Measurements from ENCODE around the gene USP46.

Gene USP46

DNA sequence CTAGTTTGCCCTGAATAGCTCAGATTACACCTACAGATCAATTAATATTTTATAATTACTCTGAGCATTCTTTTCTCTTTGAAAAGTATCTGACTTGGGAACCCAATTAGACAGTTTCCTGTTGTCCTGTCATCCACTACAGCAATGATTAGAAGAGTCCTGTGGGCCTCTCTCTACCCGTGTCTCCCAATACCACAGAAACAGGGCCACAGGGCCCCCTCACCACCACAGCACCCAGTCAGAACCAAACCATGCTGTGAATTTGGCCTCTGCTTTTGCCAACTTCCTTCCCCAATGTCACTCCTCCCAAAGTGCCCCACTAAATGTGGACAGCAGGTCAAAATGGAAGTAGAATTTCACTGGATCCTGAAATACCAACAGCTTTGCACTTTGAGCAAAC lies 10.3 kb downstream of the USP46 start:
- Histone ChIP-seq H3K36me3 (ENCODE audit: insufficient read depth, low read length) (no peaks in the 10 kb centered on the region), H3K4me1 (ENCODE audit: insufficient read depth, low read length, poor library complexity, severe bottlenecking) (peaks cover 8% of the 10 kb centered on the region), H3K9me3 (ENCODE audit: insufficient read depth, low read depth, low read length) (no peaks in the 10 kb centered on the region), H3K4me2 (ENCODE audit: low read depth, low read length, poor library complexity, severe bottlenecking) (no peak overlapping the region), H3F3A (ENCODE audit: low read depth) (no peaks in the 10 kb centered on the region), H3K9me2 (replicated peaks; ENCODE audit: low read depth, low read length) (no peaks in the 10 kb centered on the region), H4K20me1 (ENCODE audit: insufficient read depth, low read length, poor library complexity, severe bottlenecking) (no peaks in the 10 kb centered on the region), H3K9ac (ENCODE audit: low read depth, low read length, poor library complexity, severe bottlenecking) (no peak overlapping the region), H3K4me3 (ENCODE audit: low read length, poor library complexity, severe bottlenecking) (no peak overlapping the region), H3K79me2 (ENCODE audit: insufficient read depth, low read length) (peaks cover 57% of the 10 kb centered on the region; the same call in 1 of the 2 replicates), H2AFZ (ENCODE audit: low read length) (no peak overlapping the region), H3K27me3 (ENCODE audit: insufficient read depth, low read length, poor library complexity, severe bottlenecking) (no peaks in the 10 kb centered on the region)
- TF ChIP-seq EZH2phosphoT487 (IDR thresholded peaks at IDR 0.05; ENCODE audit: borderline replicate concordance) (no peak), CTCF (conservative IDR thresholded peaks at IDR 0.05; ENCODE audit: low read length) (no peak)

GRCh38 chr4:52646741-52647140 lies 12.4 kb downstream of the USP46 start:
- Histone ChIP-seq H4K20me1 (ENCODE audit: insufficient read depth, low read length, poor library complexity, severe bottlenecking) (no peaks in the 10 kb centered on the region), H3K4me1 (ENCODE audit: insufficient read depth, low read length, poor library complexity, severe bottlenecking) (peaks cover under 1% of the 10 kb centered on the region), H3K9me3 (ENCODE audit: insufficient read depth, low read depth, low read length) (no peaks in the 10 kb centered on the region), H3K4me3 (ENCODE audit: low read length, poor library complexity, severe bottlenecking) (no peak overlapping the region), H3K9ac (ENCODE audit: low read depth, low read length, poor library complexity, severe bottlenecking) (no peak overlapping the region), H3K27me3 (ENCODE audit: insufficient read depth, low read length, poor library complexity, severe bottlenecking) (no peaks in the 10 kb centered on the region), H3K9me2 (replicated peaks; ENCODE audit: low read depth, low read length) (no peaks in the 10 kb centered on the region), H3K79me2 (ENCODE audit: insufficient read depth, low read length) (peaks cover 57% of the 10 kb centered on the region), H3K4me2 (ENCODE audit: low read depth, low read length, poor library complexity, severe bottlenecking) (no peak overlapping the region), H3F3A (ENCODE audit: low read depth) (no peaks in the 10 kb centered on the region), H2AFZ (ENCODE audit: low read length) (no peak overlapping the region), H3K36me3 (ENCODE audit: insufficient read depth, low read length) (no peaks in the 10 kb centered on the region)
- TF ChIP-seq CTCF (conservative IDR thresholded peaks at IDR 0.05; ENCODE audit: low read length): no peak
- TF ChIP-seq EZH2phosphoT487 (IDR thresholded peaks at IDR 0.05; ENCODE audit: borderline replicate concordance): no peak

DNA sequence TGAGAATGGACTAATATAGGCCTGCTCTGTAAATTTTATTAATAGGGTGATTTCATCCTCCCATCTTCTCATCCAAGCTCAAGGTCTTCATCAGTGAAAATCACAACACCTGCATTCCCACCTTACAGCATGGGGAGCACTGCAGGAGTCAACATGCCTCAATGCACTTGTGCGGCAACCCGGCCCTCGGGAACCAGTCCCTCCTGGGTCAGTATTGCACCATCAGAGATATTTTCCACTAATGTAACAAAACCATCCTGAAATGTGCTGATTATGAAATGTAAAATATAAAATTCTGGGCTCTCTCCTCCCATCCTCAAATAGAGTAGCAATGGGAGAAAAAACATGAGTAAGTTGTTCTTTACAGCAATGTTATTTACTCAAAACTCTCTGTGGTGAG lies 13.0 kb downstream of the USP46 start:
- H3K9me3 ChIP-seq (ENCODE audit: insufficient read depth, low read depth, low read length): no peaks in the 10 kb centered on the region
- TF ChIP-seq EZH2phosphoT487 (IDR thresholded peaks at IDR 0.05; ENCODE audit: borderline replicate concordance) (no peak), CTCF (conservative IDR thresholded peaks at IDR 0.05; ENCODE audit: low read length) (no peak)
- H3K36me3 ChIP-seq (ENCODE audit: insufficient read depth, low read length): no peaks in the 10 kb centered on the region
- H3K4me1 ChIP-seq (ENCODE audit: insufficient read depth, low read length, poor library complexity, severe bottlenecking): no peaks in the 10 kb centered on the region
- H3F3A ChIP-seq (ENCODE audit: low read depth): no peaks in the 10 kb centered on the region
- no peaks in the 10 kb centered on the region for H4K20me1 ChIP-seq (ENCODE audit: insufficient read depth, low read length, poor library complexity, severe bottlenecking)
- no peak overlapping the region for H2AFZ ChIP-seq (ENCODE audit: low read length)
- no peak overlapping the region for H3K9ac ChIP-seq (ENCODE audit: low read depth, low read length, poor library complexity, severe bottlenecking)
- H3K4me2 ChIP-seq (ENCODE audit: low read depth, low read length, poor library complexity, severe bottlenecking): no peak overlapping the region
- H3K79me2 ChIP-seq (ENCODE audit: insufficient read depth, low read length): peaks cover 60% of the 10 kb centered on the region
- no peak overlapping the region for H3K4me3 ChIP-seq (ENCODE audit: low read length, poor library complexity, severe bottlenecking)
- H3K27me3 ChIP-seq (ENCODE audit: insufficient read depth, low read length, poor library complexity, severe bottlenecking): no peaks in the 10 kb centered on the region
- H3K9me2 ChIP-seq (replicated peaks; ENCODE audit: low read depth, low read length): no peaks in the 10 kb centered on the region
